GM12873 (cell line): ENCODE data around the gene MTUS2.

Experiments
- TF ChIP-seq, protein P1 (sequence below): IDR thresholded peaks from 2 replicates; pipeline ENCODE4 v1.5.1; 2012; ENCODE audit warnings: low read depth, mild to moderate bottlenecking, moderate library complexity, low read length, control low read depth; ENCODE audit not compliant: insufficient read depth; ENCODE audit errors: missing control alignments

MTUS2 gene

DNA sequence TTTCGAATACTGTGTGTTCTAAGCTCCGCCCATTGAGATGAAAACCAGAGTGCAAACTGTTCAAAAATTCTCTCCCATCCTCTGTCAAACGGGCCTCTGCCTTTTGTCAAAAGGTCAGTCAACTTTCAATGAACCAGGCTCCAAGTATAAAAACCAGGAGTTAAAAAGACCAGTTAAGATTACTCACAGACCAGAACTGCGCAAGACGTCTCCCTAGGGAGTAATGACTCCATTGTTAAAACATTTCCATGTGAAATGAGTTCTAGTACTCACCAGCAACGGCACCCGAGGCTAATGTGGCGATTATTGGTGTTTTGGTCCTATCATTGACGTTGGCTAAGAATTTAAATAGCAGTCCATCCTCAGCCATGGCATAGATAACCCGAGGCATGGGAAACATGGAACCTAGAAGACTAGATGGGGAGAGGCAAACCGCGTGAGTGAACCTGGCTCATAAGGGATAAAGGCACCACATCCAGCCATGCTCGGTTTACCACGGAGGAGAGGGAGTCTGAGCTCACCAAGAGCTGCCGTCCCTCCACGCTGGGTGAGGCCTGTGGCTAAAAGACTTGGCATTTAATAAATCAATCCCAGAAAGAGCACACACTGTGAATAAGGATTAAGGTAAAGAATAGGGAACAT is 702.0 kb downstream of the MTUS2 start:
- TF ChIP-seq, protein P1, sequence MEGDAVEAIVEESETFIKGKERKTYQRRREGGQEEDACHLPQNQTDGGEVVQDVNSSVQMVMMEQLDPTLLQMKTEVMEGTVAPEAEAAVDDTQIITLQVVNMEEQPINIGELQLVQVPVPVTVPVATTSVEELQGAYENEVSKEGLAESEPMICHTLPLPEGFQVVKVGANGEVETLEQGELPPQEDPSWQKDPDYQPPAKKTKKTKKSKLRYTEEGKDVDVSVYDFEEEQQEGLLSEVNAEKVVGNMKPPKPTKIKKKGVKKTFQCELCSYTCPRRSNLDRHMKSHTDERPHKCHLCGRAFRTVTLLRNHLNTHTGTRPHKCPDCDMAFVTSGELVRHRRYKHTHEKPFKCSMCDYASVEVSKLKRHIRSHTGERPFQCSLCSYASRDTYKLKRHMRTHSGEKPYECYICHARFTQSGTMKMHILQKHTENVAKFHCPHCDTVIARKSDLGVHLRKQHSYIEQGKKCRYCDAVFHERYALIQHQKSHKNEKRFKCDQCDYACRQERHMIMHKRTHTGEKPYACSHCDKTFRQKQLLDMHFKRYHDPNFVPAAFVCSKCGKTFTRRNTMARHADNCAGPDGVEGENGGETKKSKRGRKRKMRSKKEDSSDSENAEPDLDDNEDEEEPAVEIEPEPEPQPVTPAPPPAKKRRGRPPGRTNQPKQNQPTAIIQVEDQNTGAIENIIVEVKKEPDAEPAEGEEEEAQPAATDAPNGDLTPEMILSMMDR = no peak

DNA sequence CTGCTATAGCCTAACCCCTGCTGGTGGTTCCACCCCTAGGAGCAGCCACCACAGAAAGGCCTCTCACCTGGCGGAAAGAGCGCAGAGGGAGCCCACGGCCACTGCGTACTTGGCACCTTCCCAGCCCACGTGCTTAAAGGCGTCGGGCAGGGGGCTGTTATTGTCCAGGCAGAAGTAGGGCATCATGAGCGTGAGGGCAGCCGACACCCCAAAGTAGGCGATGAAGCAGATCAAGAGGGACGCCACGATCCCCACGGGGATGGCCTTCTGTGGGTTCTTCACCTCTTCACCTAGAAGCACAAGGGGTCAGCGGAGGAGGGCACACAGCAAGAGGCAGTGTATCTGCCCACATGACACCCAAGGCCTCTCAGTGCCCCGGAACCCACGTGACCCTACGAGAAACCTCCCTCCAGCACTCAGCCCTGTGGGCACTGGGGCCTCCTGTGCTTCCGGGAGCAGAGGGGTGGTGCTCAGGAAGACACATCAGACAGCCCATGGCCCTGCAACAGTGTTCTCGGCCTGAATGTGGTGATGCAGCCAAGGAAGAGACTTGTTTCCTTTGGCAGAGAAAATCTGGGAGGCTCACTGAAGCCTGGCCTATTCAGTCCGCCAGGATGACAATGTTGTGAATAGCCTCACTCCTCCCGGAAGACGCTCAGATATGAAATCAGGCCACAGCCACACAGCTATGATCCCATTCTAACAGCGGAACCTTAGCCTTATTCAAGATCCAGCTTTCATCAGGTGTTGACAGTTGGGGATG is 703.2 kb downstream of the MTUS2 start:
- TF ChIP-seq, protein P1 = no peak

DNA sequence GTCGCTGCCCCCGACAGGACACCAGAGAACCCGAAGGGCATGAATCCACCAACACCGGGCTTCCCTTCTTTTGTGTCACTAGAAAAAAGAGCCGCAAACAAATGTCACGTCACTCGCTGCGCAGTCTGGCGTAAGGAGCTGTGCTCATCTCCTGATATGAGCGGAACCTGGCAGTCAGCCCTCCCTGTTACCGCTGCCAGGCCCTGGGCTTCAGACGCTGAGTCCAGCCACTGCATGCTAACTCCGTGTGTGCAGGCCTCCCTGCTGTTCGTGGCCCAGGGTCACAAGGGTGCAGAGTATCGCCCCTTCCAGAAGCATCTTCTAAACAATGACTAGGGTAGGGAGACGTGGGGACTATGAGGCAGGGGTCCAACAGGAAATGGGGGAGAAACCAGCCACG is 704.0 kb downstream of the MTUS2 start:
- TF ChIP-seq, protein P1 = no peak

DNA sequence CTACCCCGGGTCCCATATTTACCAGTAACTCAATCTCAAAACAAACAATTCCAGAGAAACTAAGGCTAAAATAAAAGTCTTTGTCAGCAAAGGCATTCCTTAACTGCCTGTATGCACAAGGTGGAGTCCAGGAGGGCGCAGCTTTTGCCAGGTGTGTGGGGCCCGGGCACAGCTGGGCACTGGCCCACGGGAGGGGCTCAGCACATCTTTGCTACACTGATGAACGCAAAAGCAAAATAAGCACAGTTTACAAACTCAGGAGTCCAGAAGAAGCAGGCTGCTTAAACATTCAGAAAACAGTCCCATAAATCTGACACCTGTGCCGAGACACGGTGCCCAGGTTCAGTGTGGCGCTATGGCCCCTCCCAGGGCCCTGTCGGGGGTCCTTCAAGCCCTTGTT is 704.5 kb downstream of the MTUS2 start:
- TF ChIP-seq, protein P1 = no peak

DNA sequence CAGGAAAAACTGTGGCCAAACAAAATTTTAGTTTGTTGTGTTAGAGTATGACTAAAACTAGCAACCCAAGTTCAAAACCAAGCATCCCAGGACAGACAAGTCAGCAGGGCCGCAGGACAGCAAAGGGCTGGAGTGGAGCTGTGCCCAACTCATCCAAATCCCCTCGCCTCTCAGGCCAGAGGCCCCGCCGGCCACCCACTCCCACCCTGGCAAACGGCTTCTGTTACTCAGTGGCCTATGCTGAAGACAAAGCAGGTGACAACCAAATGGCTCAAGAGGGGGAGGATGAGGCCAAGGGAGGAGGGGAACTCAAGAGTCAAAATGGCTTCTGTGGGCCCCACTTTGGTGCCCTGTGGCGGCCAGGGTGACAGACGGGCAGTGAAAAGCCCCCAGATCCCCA is 705.6 kb downstream of the MTUS2 start:
- TF ChIP-seq, protein P1 = no peak

DNA sequence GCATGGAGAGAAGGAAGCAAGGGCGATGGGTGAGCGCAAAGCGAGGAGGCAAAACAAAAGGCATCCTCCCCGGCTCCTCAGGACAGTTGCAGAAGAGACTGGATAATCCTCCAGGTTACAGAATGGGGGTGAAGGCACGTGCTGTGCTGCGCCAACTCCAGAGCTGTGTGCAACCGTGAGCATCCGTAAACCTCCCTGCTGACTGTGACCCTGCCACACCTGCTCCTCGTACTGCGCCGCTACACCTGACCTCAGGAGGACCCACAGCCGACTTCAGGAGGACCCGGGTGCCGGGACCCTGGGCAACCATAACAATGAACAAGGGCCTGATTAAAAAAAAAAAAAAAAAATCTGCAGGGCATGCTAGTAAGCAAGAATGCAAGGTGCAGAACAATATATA is 706.6 kb downstream of the MTUS2 start:
- TF ChIP-seq, protein P1 = no peak

DNA sequence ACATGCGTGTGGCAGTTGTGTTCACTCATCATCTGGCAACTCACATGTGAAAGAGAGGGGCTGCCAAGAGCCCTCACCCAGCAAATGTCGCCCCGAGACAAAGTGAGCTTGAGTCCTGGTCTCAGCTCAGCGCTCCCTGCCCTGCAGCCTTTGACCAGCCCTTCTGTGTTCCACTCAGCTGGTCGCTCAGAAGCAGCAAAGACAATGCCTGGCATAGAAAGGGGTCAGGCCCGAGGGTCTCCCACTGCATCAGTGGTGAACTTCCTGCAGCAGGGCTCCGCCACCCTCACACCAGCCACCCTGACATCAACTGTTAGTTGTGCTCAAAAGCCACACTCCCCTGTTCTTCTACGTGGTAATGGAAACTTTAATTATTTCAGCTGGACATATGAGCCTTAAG is 707.4 kb downstream of the MTUS2 start:
- TF ChIP-seq, protein P1 = no peak
